Measurements from ENCODE around the gene CPLANE2. TPM values are rescaled to one million over a fixed set of nuclear protein-coding genes. Genes with fewer than 3 reads are reported as not detected.

CPLANE2 gene
- total RNA-seq, 2 experiments from 2014 or later = 11.6 to 15.4 TPM

DNA sequence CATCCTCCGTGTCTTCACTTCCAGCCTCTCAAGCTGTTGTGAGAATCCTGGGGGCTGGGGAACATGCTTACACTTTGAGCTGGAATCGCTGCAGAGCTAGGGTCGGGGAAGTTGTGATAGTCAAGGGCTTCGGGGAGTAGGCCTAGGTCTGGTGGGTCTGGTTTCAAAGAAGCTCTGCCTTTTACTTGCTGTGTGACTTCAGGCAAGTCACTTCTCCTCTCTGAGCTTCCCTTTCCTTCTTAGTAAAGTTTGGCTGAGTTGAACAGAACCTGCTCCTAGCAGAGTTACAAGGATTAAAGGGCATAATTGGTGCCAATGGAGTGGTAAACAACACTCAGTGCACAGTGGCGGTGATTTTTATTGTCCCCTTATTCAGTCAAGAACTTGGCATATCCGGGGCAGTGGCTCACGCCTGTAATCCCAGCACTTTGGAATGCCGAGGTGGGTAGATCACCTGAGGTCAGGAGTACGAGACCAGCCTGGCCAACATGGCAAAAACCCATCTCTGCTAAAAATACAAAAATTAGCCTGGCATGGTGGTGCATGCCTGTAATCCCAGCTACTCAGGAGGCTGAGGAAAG, 50.2 kb downstream of the CPLANE2 start:
- Histone ChIP-seq H3K9me2 (ENCODE audit: insufficient read depth, low read length) (no peaks in the 10 kb centered on the region), H3K4me3 (ENCODE audit: low read depth, low read length, poor library complexity, severe bottlenecking) (no peak overlapping the region), H4K20me1 (ENCODE audit: insufficient read depth, low read length) (no peaks in the 10 kb centered on the region), H3K4me1 (ENCODE audit: insufficient read depth, low read length, poor library complexity, severe bottlenecking) (no peaks in the 10 kb centered on the region), H3K4me2 (ENCODE audit: low read length) (no peak overlapping the region), H2AFZ (ENCODE audit: low read length) (no peak overlapping the region), H3K36me3 (ENCODE audit: insufficient read depth, low read length) (no peaks in the 10 kb centered on the region), H3K79me2 (ENCODE audit: insufficient read depth, low read depth, low read length) (no peaks in the 10 kb centered on the region), H3K27ac (ENCODE audit: low read depth, low read length, poor library complexity, severe bottlenecking) (no peak overlapping the region), H3K9me3 (ENCODE audit: low read length) (no peaks in the 10 kb centered on the region)
- no peak for DNase-seq (ENCODE audit: low spot score)
- intact Hi-C loops (cut with micrococcal nuclease; ENCODE audit: unreplicated experiment) = loop anchor here (1.0 to 10.0 kb wide), 4 partner anchors 58 to 182 kb away; partner anchors contain the start of gene SRARP
- BruUV-seq (replicated peaks) = no TSS peak
- ChIA-PET POLR2A (interaction anchor here (1.0 kb wide), 1 partner anchor 108 kb away, joined by 4 read pairs; no protein-coding TSS in a partner anchor), CTCF (ENCODE audit: unreplicated experiment) (interaction anchor here (0.6 to 1.3 kb wide), 2 partner anchors 16 to 108 kb away, joined by 3 to 6 read pairs; no protein-coding TSS in a partner anchor)
- TF ChIP-seq, protein P1, sequence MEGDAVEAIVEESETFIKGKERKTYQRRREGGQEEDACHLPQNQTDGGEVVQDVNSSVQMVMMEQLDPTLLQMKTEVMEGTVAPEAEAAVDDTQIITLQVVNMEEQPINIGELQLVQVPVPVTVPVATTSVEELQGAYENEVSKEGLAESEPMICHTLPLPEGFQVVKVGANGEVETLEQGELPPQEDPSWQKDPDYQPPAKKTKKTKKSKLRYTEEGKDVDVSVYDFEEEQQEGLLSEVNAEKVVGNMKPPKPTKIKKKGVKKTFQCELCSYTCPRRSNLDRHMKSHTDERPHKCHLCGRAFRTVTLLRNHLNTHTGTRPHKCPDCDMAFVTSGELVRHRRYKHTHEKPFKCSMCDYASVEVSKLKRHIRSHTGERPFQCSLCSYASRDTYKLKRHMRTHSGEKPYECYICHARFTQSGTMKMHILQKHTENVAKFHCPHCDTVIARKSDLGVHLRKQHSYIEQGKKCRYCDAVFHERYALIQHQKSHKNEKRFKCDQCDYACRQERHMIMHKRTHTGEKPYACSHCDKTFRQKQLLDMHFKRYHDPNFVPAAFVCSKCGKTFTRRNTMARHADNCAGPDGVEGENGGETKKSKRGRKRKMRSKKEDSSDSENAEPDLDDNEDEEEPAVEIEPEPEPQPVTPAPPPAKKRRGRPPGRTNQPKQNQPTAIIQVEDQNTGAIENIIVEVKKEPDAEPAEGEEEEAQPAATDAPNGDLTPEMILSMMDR (conservative IDR thresholded peaks at IDR 0.05; ENCODE audit: low read length) = no peak
- no peak for TF ChIP-seq EZH2phosphoT487 (IDR thresholded peaks at IDR 0.05; ENCODE audit: borderline replicate concordance, low read depth, low read length)

DNA sequence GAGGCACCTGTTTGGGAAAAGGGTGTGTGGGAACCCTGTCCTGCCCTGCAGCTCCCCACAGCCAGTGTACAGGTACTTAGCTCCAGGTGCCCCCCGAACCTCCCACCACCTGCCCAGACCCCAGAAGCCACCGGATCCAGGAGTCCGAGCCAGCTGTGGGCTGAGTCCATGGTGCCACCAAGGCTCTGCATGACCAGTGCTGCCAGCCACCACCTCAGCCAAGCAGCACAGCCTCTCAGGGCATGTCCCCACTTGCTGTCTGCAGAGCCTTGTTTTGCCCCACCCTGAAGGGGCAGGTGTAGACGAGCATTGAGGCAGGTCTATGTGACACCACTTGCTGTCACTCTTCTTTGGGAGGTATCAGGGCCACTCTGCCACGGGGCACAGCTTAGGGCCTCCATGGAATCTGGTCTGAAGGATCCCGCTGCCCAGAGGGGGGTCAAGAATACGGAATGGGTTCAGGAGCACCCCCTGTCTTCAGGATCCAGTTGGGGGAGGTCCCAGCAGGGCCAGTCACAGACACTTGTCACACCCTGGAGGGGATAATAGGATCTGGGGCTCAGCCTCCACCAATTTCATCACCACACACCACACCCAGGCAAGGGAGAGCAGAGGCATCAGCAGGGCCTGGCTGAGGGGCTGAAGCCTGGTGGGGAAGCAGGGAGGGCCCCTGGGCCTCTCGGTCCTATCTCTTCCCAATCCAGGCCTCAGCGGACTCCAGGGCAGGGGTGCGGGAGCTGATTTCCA, 52.3 kb downstream of the CPLANE2 start:
- BruUV-seq (replicated peaks) = no TSS peak
- no peak for DNase-seq (ENCODE audit: low spot score)
- no peak overlapping the region for H3K4me3 ChIP-seq (ENCODE audit: low read depth, low read length, poor library complexity, severe bottlenecking)
- ChIA-PET POLR2A (no interaction called here), CTCF (ENCODE audit: unreplicated experiment) (no interaction called here)
- H3K9me2 ChIP-seq (ENCODE audit: insufficient read depth, low read length) = no peaks in the 10 kb centered on the region
- H4K20me1 ChIP-seq (ENCODE audit: insufficient read depth, low read length) = no peaks in the 10 kb centered on the region
- no peak overlapping the region for H2AFZ ChIP-seq (ENCODE audit: low read length)
- no peaks in the 10 kb centered on the region for H3K4me1 ChIP-seq (ENCODE audit: insufficient read depth, low read length, poor library complexity, severe bottlenecking)
- TF ChIP-seq, protein P1 (conservative IDR thresholded peaks at IDR 0.05; ENCODE audit: low read length) = no peak
- no peak for TF ChIP-seq EZH2phosphoT487 (IDR thresholded peaks at IDR 0.05; ENCODE audit: borderline replicate concordance, low read depth, low read length)
- intact Hi-C loops (cut with micrococcal nuclease; ENCODE audit: unreplicated experiment) = loop anchor here (5.0 to 10.0 kb wide), 2 partner anchors 178 to 180 kb away; partner anchors contain the start of gene SRARP
- H3K36me3 ChIP-seq (ENCODE audit: insufficient read depth, low read length) = no peaks in the 10 kb centered on the region
- no peaks in the 10 kb centered on the region for H3K79me2 ChIP-seq (ENCODE audit: insufficient read depth, low read depth, low read length)
- no peak overlapping the region for H3K27ac ChIP-seq (ENCODE audit: low read depth, low read length, poor library complexity, severe bottlenecking)
- H3K9me3 ChIP-seq (ENCODE audit: low read length) = no peaks in the 10 kb centered on the region
- no peak overlapping the region for H3K4me2 ChIP-seq (ENCODE audit: low read length)

Measured in OCI-LY7 (cell line).